ENCODE measurements around the gene TNNI2. TPM values are rescaled to one million over a fixed set of nuclear protein-coding genes. Genes with fewer than 3 reads are reported as not detected.
"Not testable (repeated sequence)": the region's sequence is repeated elsewhere in the genome, so short reads cannot be mapped to it uniquely, and the experiment has no call there.

TNNI2 gene
- total and polyA plus RNA-seq, 7 experiments from 2014 or later, result 0.46 to 8.8 (median 0.61) TPM; not detected in 4

- H3K36me3 Mint-ChIP-seq, result peaks cover 0 to 4% (median 0%) of the 10 kb centered on the region in 5 donors
- no peak for DNase-seq
- H3K4me1 Mint-ChIP-seq, result no peaks in the 10 kb centered on the region
- ChIA-PET POLR2A (no interaction called here), CTCF (no interaction called here)
- ATAC-seq, result no peak
- peaks cover 0 to 13% (median 3%) of the 10 kb centered on the region in 11 donors for H3K9me3 Mint-ChIP-seq
- no peak overlapping the region for H3K4me3 Mint-ChIP-seq
- no peak overlapping the region for H3K4me3 ChIP-seq (ENCODE audit: low read length)
- no peaks in the 10 kb centered on the region for H3K4me1 ChIP-seq (ENCODE audit: control insufficient read depth in 2 of 2, insufficient read depth in 2 of 2, low read length in 2 of 2)
- H3K27ac Mint-ChIP-seq, result no peak overlapping the region
- no peaks in the 10 kb centered on the region for H3K36me3 ChIP-seq (ENCODE audit: control insufficient read depth in 2 of 3, insufficient read depth in 3 of 3, low read length in 3 of 3)
- no peaks in the 10 kb centered on the region for H3K27me3 ChIP-seq (ENCODE audit: control insufficient read depth in 2 of 2, insufficient read depth in 2 of 2, low read length in 2 of 2)
- no peak overlapping the region for H3K27ac ChIP-seq (ENCODE audit: low read depth, low read length)
- H3K27me3 Mint-ChIP-seq, result peaks cover 0 to 25% (median 10%) of the 10 kb centered on the region in 5 donors
- intact Hi-C loops (cut with micrococcal nuclease), result no loop called here
- peaks cover 0 to 3% (median 0%) of the 10 kb centered on the region in 3 experiments for H3K9me3 ChIP-seq (ENCODE audit: control insufficient read depth in 2 of 3, low read length in 3 of 3)
Observed at GRCh38 chr11:1812801-1813200, 26.0 kb upstream of the TNNI2 start.

- H3K27me3 ChIP-seq (ENCODE audit: control insufficient read depth in 2 of 2, insufficient read depth in 2 of 2, low read length in 2 of 2); H3K4me3 Mint-ChIP-seq; H3K27ac Mint-ChIP-seq; POLR2A ChIA-PET; H3K27ac ChIP-seq (ENCODE audit: low read depth, low read length); H3K4me3 ChIP-seq (ENCODE audit: low read length); H3K4me1 ChIP-seq (ENCODE audit: control insufficient read depth in 2 of 2, insufficient read depth in 2 of 2, low read length in 2 of 2); CTCF ChIA-PET; DNase-seq; H3K4me1 Mint-ChIP-seq; ATAC-seq; H3K9me3 ChIP-seq (ENCODE audit: control insufficient read depth in 2 of 3, low read length in 3 of 3); intact Hi-C loops (cut with micrococcal nuclease); H3K36me3 ChIP-seq (ENCODE audit: control insufficient read depth in 2 of 3, insufficient read depth in 3 of 3, low read length in 3 of 3); H3K36me3 Mint-ChIP-seq: not testable (repeated sequence)
- Mint-ChIP-seq H3K27me3 (peaks cover 0 to 25% (median 10%) of the 10 kb centered on the region in 5 donors), H3K9me3 (peaks cover 0 to 16% (median 3%) of the 10 kb centered on the region in 11 donors)
Observed at GRCh38 chr11:1813356-1813755, 25.4 kb upstream of the TNNI2 start.

- peaks cover 0 to 4% (median 3%) of the 10 kb centered on the region in 5 donors for H3K36me3 Mint-ChIP-seq
- no peak overlapping the region for H3K27ac ChIP-seq (ENCODE audit: low read depth, low read length)
- ATAC-seq, result no peak
- peaks cover 0 to 13% (median 0%) of the 10 kb centered on the region in 3 experiments for H3K9me3 ChIP-seq (ENCODE audit: control insufficient read depth in 2 of 3, low read length in 3 of 3)
- no peaks in the 10 kb centered on the region for H3K4me1 ChIP-seq (ENCODE audit: control insufficient read depth in 2 of 2, insufficient read depth in 2 of 2, low read length in 2 of 2)
- H3K27ac Mint-ChIP-seq, result no peak overlapping the region
- H3K36me3 ChIP-seq (ENCODE audit: control insufficient read depth in 2 of 3, insufficient read depth in 3 of 3, low read length in 3 of 3), result no peaks in the 10 kb centered on the region
- intact Hi-C loops (cut with micrococcal nuclease), result no loop called here
- ChIA-PET POLR2A (no interaction called here), CTCF (no interaction called here)
- H3K27me3 Mint-ChIP-seq, result peaks cover 0 to 22% (median 10%) of the 10 kb centered on the region in 5 donors
- no peak for DNase-seq
- peaks cover 0 to 23% (median 6%) of the 10 kb centered on the region in 11 donors for H3K9me3 Mint-ChIP-seq
- no peak overlapping the region for H3K4me3 ChIP-seq (ENCODE audit: low read length)
- H3K4me1 Mint-ChIP-seq, result no peaks in the 10 kb centered on the region
- H3K4me3 Mint-ChIP-seq, result no peak overlapping the region
- no peaks in the 10 kb centered on the region for H3K27me3 ChIP-seq (ENCODE audit: control insufficient read depth in 2 of 2, insufficient read depth in 2 of 2, low read length in 2 of 2)
Observed at GRCh38 chr11:1814691-1815090, 24.1 kb upstream of the TNNI2 start.

- H3K9me3 Mint-ChIP-seq, result peaks cover 0 to 23% (median 6%) of the 10 kb centered on the region in 11 donors
- Histone ChIP-seq H3K4me3 (ENCODE audit: low read length) (no peak overlapping the region), H3K9me3 (ENCODE audit: control insufficient read depth in 2 of 3, low read length in 3 of 3) (peaks cover 0 to 13% (median 0%) of the 10 kb centered on the region in 3 experiments), H3K36me3 (ENCODE audit: control insufficient read depth in 2 of 3, insufficient read depth in 3 of 3, low read length in 3 of 3) (no peaks in the 10 kb centered on the region), H3K27me3 (ENCODE audit: control insufficient read depth in 2 of 2, insufficient read depth in 2 of 2, low read length in 2 of 2) (no peaks in the 10 kb centered on the region), H3K4me1 (ENCODE audit: control insufficient read depth in 2 of 2, insufficient read depth in 2 of 2, low read length in 2 of 2) (no peaks in the 10 kb centered on the region), H3K27ac (ENCODE audit: low read depth, low read length) (no peak overlapping the region)
- ATAC-seq, result no peak
- intact Hi-C loops (cut with micrococcal nuclease), result no loop called here
- no peak for DNase-seq
- peaks cover 0 to 21% (median 10%) of the 10 kb centered on the region in 5 donors for H3K27me3 Mint-ChIP-seq
- ChIA-PET CTCF (no interaction called here), POLR2A (no interaction called here)
- H3K27ac Mint-ChIP-seq, result no peak overlapping the region
- peaks cover 0 to 4% (median 3%) of the 10 kb centered on the region in 5 donors for H3K36me3 Mint-ChIP-seq
- no peak overlapping the region for H3K4me3 Mint-ChIP-seq
- no peaks in the 10 kb centered on the region for H3K4me1 Mint-ChIP-seq
Observed at GRCh38 chr11:1815311-1815710, 23.5 kb upstream of the TNNI2 start.

- Mint-ChIP-seq H3K36me3 (peaks cover 0 to 4% (median 3%) of the 10 kb centered on the region in 5 donors), H3K4me3 (no peak overlapping the region), H3K27me3 (peaks cover 0 to 21% (median 10%) of the 10 kb centered on the region in 5 donors), H3K27ac (no peak overlapping the region), H3K4me1 (no peaks in the 10 kb centered on the region), H3K9me3 (peaks cover 0 to 23% (median 6%) of the 10 kb centered on the region in 11 donors)
- POLR2A ChIA-PET, result no interaction called here
- Histone ChIP-seq H3K4me3 (ENCODE audit: low read length) (no peak overlapping the region), H3K9me3 (ENCODE audit: control insufficient read depth in 2 of 3, low read length in 3 of 3) (peaks cover 0 to 13% (median 0%) of the 10 kb centered on the region in 3 experiments), H3K36me3 (ENCODE audit: control insufficient read depth in 2 of 3, insufficient read depth in 3 of 3, low read length in 3 of 3) (no peaks in the 10 kb centered on the region), H3K27me3 (ENCODE audit: control insufficient read depth in 2 of 2, insufficient read depth in 2 of 2, low read length in 2 of 2) (no peaks in the 10 kb centered on the region), H3K4me1 (ENCODE audit: control insufficient read depth in 2 of 2, insufficient read depth in 2 of 2, low read length in 2 of 2) (no peaks in the 10 kb centered on the region), H3K27ac (ENCODE audit: low read depth, low read length) (no peak overlapping the region)
- intact Hi-C loops (cut with micrococcal nuclease), result no loop called here
- no peak for ATAC-seq
- no peak for DNase-seq
- CTCF ChIA-PET, result interaction anchor here (1.2 kb wide), 1 partner anchor 122 kb away, joined by 4 read pairs; no protein-coding TSS in a partner anchor
Observed at GRCh38 chr11:1815751-1816150, 23.0 kb upstream of the TNNI2 start.

- Histone ChIP-seq H3K4me3 (ENCODE audit: low read length) (no peak overlapping the region), H3K36me3 (ENCODE audit: control insufficient read depth in 2 of 3, insufficient read depth in 3 of 3, low read length in 3 of 3) (no peaks in the 10 kb centered on the region), H3K27ac (ENCODE audit: low read depth, low read length) (no peak overlapping the region), H3K27me3 (ENCODE audit: control insufficient read depth in 2 of 2, insufficient read depth in 2 of 2, low read length in 2 of 2) (no peaks in the 10 kb centered on the region), H3K4me1 (ENCODE audit: control insufficient read depth in 2 of 2, insufficient read depth in 2 of 2, low read length in 2 of 2) (no peaks in the 10 kb centered on the region), H3K9me3 (ENCODE audit: control insufficient read depth in 2 of 3, low read length in 3 of 3) (peaks cover 0 to 13% (median 0%) of the 10 kb centered on the region in 3 experiments)
- ChIA-PET POLR2A (no interaction called here), CTCF (interaction anchor here (1.2 kb wide), 1 partner anchor 123 kb away, joined by 4 read pairs; no protein-coding TSS in a partner anchor)
- H3K27me3 Mint-ChIP-seq, result peaks cover 0 to 18% (median 10%) of the 10 kb centered on the region in 5 donors
- no peaks in the 10 kb centered on the region for H3K4me1 Mint-ChIP-seq
- H3K36me3 Mint-ChIP-seq, result peaks cover 0 to 4% (median 3%) of the 10 kb centered on the region in 5 donors
- peaks cover 0 to 23% (median 9%) of the 10 kb centered on the region in 11 donors for H3K9me3 Mint-ChIP-seq
- intact Hi-C loops (cut with micrococcal nuclease), result no loop called here
- H3K4me3 Mint-ChIP-seq, result no peak overlapping the region
- H3K27ac Mint-ChIP-seq, result no peak overlapping the region
- ATAC-seq, result no peak
- no peak for DNase-seq
Observed at GRCh38 chr11:1817000-1817399, 21.8 kb upstream of the TNNI2 start.

GRCh38 chr11:1817511-1817910 lies 21.3 kb upstream of the TNNI2 start:
- DNase-seq (no peak), ATAC-seq (no peak)
- no peaks in the 10 kb centered on the region for H3K27me3 ChIP-seq (ENCODE audit: control insufficient read depth in 2 of 2, insufficient read depth in 2 of 2, low read length in 2 of 2)
- H3K27ac Mint-ChIP-seq, result no peak overlapping the region
- POLR2A ChIA-PET, result no interaction called here
- H3K27ac ChIP-seq (ENCODE audit: low read depth, low read length), result no peak overlapping the region
- intact Hi-C loops (cut with micrococcal nuclease), result no loop called here
- H3K36me3 Mint-ChIP-seq, result peaks cover 0 to 4% (median 3%) of the 10 kb centered on the region in 5 donors
- no peak overlapping the region for H3K4me3 ChIP-seq (ENCODE audit: low read length)
- H3K27me3 Mint-ChIP-seq, result peaks cover 0 to 14% (median 6%) of the 10 kb centered on the region in 5 donors
- no peak overlapping the region for H3K4me3 Mint-ChIP-seq
- CTCF ChIA-PET, result no interaction called here
- H3K4me1 Mint-ChIP-seq, result no peaks in the 10 kb centered on the region
- no peaks in the 10 kb centered on the region for H3K4me1 ChIP-seq (ENCODE audit: control insufficient read depth in 2 of 2, insufficient read depth in 2 of 2, low read length in 2 of 2)
- peaks cover 0 to 13% (median 0%) of the 10 kb centered on the region in 3 experiments for H3K9me3 ChIP-seq (ENCODE audit: control insufficient read depth in 2 of 3, low read length in 3 of 3)
- no peaks in the 10 kb centered on the region for H3K36me3 ChIP-seq (ENCODE audit: control insufficient read depth in 2 of 3, insufficient read depth in 3 of 3, low read length in 3 of 3)
- H3K9me3 Mint-ChIP-seq, result peaks cover 0 to 23% (median 9%) of the 10 kb centered on the region in 11 donors

All from naive thymus-derived CD4-positive, alpha-beta T cell (primary cell).